MG63 (cell line): ENCODE measurements around the gene RHBDD3. TPM values are rescaled to one million over a fixed set of nuclear protein-coding genes. Genes with fewer than 3 reads are reported as not detected.
A peak's percentile ranks its signal among the peaks of the same experiment; 100 is the strongest.
"Not testable (repeated sequence)": the region's sequence is repeated elsewhere in the genome, so short reads cannot be mapped to it uniquely, and the experiment has no call there.

Source experiments
- DNase-seq: peaks from one replicate; pipeline ENCODE4 v3.0.0-alpha.2; 2020
- H3K27me3 ChIP-seq: fragments of 250-450 bp; sonication (Bioruptor Pico); 2 replicates; pipeline ENCODE4 v1.5.1; 2020; ENCODE audit warnings: mild to moderate bottlenecking, moderate library complexity
- H3K36me3 ChIP-seq: fragments of 250-450 bp; sonication (Bioruptor Pico); 2 replicates; pipeline ENCODE4 v1.5.1; 2020; ENCODE audit warnings: mild to moderate bottlenecking, moderate library complexity
- H3K4me3 ChIP-seq: fragments of 250-450 bp; sonication (Bioruptor Pico); 2 replicates; pipeline ENCODE4 v1.5.1; 2020; ENCODE audit warnings: mild to moderate bottlenecking, moderate library complexity
- H3K9me3 ChIP-seq: fragments of 250-450 bp; sonication (Bioruptor Pico); 2 replicates; pipeline ENCODE4 v1.5.1; 2020; ENCODE audit warnings: mild to moderate bottlenecking, moderate library complexity
- total RNA-seq: library from RNA; depleted of rRNA; stranded (reverse); fragments of >200 nt; shearing (Covaris generic); gene quantifications from 2 replicates; pipeline ENCODE4 v1.2.3, GENCODE V29; 2014; ENCODE audit warnings: low replicate concordance

Gene RHBDD3
- total RNA-seq, 1 experiment from 2014 or later, result 46.7 TPM

DNA sequence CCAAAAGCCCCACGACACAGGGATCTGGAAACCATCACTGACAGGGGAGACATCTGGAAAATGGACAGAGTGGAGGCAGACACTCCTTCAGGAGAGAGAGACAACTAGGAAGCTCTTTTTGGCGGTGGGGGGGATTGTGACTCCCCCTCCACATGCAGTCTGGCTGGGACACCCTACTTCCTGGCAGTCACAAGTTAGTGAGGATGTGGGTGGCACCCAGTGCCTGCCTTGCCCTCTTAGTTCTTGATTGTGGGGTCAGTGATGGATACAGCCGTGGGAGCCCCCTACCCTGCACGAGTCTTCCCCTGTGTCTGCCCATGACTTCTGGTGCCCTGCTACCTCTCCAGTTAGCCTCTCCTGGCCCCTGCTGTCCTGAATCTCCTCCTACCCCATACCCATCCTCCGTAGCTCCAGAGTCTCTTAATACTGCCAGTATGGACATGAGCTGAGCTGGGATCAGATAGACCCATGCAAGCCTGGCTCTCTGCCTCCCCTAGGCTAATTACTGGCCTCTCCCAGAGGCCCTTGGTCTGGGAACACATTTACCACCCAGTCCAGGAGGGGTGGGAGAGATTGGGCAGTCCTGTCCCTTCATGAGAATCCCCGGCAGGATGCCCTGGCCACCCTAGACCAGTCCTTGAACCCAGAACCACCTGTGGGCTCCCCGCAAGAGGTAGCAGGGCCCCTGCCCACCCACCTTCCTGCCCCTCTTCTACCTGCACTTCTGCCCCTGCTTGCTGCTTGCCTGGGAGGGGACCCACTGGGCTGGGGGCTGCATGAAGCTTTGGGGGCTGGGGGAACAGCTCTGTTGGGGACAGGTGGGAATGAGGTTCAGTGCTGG, 22.8 kb downstream of the RHBDD3 start:
- no peak for DNase-seq
- H3K4me3 ChIP-seq, result no peak overlapping the region
- no peaks in the 10 kb centered on the region for H3K36me3 ChIP-seq
- no peaks in the 10 kb centered on the region for H3K27me3 ChIP-seq
- peaks cover 9% of the 10 kb centered on the region; the same call in 1 of the 2 replicates for H3K9me3 ChIP-seq

DNA sequence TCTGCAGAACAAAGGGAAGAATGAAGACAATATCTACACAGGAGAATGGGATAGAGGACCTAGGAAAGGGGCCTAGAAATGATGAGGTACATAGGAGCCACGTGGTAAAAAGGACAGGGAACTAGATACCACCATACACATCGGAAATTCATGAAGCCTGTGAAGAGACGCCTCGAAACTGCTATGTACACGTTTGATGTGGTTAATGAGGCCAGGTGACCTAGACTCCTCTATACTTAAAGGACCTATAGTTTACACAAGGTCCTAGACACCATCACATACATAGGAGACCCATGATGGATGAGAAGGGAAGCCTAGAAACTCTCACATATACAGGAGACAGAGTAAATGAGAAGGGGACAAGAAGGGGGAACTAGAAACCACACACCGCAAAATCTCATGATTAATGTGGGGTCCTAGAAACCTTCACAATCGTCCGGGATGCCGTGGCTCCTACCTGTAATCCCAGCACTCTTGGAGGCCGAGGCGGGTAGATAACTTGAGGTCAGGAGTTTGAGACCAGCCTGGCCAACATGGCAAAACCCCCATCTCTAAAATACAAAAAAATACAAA, 23.8 kb downstream of the RHBDD3 start:
- Histone ChIP-seq H3K4me3 (no peak overlapping the region), H3K36me3 (no peaks in the 10 kb centered on the region), H3K9me3 (peaks cover 12% of the 10 kb centered on the region), H3K27me3 (no peaks in the 10 kb centered on the region)
- no peak for DNase-seq

DNA sequence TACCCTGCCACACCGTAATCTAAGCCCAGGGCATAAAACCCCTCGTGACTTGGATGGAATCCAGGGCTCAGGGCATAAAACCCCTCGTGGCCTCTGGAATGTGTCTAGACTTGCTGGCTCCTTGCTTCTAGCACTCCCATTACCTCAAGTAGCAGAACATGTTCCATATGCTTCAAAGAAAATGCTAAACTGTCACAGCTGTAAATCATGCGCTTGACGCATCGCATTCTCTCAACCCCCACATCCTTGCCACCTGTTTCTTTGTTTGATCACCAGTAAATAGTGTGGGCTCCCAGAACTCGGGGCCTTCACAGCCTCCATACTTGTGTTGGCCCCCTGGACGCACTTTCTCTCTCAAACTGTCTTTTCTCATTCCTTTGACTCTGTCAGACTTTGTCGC, 27.3 kb downstream of the RHBDD3 start:
- H3K36me3 ChIP-seq, DNase-seq, H3K27me3 ChIP-seq, H3K4me3 ChIP-seq: not testable (repeated sequence)
- peaks cover 13% of the 10 kb centered on the region for H3K9me3 ChIP-seq

DNA sequence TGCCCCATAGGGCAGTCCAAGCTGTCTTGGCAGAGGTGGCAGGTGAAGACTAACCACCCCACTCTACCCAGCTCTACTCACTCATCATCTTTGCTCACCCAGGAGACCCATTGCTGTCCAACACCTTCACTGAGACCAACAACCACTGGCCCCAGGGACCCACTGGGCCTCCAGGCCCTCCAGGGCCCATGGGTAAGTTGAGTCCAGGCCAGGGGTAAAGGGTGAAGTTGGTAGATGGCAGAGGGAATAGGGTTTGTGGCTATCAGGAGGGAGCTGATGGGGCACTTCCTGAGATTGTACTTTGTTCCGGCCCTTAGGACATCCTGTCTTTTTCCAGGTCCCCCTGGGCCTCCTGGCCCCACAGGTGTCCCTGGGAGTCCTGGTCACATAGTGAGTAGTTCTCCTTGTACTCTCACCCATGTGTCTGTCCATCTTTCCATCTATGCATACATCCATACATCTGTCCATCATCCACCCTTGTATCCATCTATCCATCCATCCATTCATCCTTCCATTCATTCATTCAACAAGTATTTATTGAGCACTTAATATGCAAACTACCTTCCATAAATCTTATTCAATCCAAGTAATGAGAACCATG, 34.4 kb downstream of the RHBDD3 start:
- Histone ChIP-seq H3K4me3 (no peak overlapping the region), H3K27me3 (no peaks in the 10 kb centered on the region), H3K36me3 (no peaks in the 10 kb centered on the region)

DNA sequence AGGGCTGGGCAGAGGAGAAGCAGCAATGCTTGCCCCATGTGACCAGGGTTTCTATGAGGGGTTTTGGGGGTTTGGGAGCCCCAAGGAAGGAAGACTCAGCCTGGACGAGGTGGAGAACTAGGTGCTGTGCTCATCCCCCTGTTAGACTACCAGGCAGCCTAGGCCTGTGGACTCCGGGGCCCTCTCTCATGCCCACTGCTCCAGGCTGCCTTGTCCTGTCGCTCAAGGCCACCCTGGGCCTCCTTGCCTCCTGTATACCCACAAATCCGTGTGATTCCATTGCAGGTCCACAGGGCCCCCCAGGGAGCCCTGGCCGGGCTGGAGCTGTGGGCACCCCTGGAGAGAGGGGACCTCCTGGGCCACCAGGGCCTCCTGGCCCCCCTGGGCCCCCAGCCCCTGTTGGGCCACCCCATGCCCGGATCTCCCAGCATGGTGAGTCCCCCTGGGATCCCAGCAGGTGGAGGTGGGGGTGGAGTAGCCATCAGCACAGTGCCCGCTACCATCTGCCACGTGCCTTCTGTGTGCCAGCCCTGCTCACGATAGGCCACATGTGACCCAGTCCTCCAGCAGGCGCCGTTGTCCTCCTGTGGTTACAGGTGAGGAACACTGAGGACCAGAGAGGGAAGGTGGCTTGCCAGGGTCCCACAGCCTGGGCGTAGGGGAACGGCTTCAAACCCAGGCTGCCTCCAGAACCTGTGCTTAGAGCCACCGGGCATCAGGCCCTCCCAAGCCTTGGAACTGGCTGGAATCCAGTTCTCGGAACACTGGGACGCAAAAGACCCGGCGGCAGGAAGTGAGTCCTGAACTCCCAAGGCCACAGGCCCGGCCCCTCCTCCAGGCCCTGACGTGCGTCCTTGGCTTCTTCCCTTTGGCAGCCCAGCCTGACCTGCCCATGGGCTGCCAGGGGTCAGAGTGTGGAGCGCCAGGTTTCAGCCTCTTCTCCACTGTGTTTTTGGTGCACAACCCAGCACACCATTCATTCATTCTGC, 35.5 kb downstream of the RHBDD3 start:
- H3K4me3 ChIP-seq, result no peak overlapping the region
- no peaks in the 10 kb centered on the region for H3K9me3 ChIP-seq
- H3K36me3 ChIP-seq, result no peaks in the 10 kb centered on the region
- DNase-seq, result no peak
- no peaks in the 10 kb centered on the region for H3K27me3 ChIP-seq

More for the DNA sequence above, 34.4 kb downstream of the RHBDD3 start:
- H3K9me3 ChIP-seq, result no peaks in the 10 kb centered on the region
- no peak for DNase-seq

DNA sequence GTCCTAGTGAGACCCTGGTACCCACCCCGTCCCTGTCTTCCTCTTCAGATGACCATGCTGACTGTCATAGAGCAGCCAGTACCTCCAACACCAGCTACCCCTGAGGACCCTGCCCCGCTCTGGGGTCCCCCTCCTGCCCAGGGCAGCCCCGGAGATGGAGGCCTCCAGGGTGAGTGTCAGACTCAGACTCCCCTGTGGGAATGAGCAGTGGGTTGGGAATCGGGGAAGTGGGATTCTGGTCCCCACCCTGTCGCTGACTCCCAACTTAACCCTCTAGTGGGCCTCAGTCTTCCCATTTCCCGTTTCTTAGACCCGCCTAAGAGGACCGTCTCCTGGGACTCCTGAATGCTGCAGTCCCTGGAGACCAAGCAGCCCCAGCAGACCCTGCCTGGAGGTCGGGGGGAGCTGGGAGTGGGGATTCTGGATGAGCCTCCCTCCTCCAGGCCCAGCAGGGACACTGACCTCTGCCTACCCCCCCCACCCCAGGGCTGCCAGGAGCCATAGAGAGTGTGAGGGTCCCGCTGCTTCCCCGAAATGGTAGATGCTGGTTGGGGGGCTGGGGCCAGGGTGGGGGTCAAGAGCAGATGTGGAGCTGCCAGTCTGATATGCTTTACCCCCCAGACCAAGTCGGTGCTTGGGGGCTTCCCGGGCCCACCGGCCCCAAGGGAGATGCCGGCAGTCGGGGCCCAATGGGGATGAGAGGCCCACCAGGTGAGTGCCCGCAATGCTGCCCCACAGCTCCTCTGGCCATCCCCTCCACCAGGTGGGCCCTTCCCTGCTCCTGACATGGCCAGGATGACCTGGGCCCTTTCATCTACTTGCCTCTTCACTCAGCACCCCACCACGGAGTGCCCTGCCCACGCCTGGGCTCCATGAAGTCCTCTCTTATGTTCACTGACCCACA, 36.6 kb downstream of the RHBDD3 start:
- no peaks in the 10 kb centered on the region for H3K36me3 ChIP-seq
- no peak overlapping the region for H3K4me3 ChIP-seq
- no peak for DNase-seq
- H3K27me3 ChIP-seq, result no peaks in the 10 kb centered on the region
- H3K9me3 ChIP-seq, result no peaks in the 10 kb centered on the region

DNA sequence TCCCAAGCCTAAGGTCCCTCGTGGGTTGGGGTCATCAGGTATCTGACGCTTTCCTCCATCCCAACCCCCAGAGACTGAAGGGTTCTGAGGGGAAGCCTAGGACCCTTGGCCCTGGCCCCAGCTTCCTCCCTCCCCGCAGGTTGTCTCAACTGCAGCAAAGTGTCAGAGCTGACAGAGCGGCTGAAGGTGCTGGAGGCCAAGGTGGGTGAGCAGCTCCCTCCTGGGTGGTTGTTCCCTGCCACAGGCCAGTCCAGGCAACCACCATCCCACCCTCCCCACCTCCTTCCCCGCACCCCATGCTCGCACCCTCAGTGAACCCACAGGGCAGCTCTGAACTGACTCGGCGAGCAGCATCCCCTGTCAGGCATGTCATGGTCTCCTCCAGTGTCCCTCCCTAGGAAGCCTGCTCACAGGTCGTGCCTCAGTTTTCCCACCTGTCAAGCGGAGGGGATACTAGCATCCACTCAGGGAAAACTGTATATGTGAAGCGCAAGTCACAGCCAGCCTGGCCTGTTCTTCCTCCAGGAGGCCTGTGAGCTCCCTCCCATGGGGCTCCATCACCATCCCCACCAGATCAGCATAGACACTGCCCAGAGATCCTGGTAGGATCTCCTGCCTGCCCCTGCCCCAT, 41.3 kb downstream of the RHBDD3 start:
- no peaks in the 10 kb centered on the region for H3K36me3 ChIP-seq
- DNase-seq, result no peak
- no peaks in the 10 kb centered on the region for H3K27me3 ChIP-seq
- no peaks in the 10 kb centered on the region for H3K9me3 ChIP-seq
- H3K4me3 ChIP-seq, result no peak overlapping the region

DNA sequence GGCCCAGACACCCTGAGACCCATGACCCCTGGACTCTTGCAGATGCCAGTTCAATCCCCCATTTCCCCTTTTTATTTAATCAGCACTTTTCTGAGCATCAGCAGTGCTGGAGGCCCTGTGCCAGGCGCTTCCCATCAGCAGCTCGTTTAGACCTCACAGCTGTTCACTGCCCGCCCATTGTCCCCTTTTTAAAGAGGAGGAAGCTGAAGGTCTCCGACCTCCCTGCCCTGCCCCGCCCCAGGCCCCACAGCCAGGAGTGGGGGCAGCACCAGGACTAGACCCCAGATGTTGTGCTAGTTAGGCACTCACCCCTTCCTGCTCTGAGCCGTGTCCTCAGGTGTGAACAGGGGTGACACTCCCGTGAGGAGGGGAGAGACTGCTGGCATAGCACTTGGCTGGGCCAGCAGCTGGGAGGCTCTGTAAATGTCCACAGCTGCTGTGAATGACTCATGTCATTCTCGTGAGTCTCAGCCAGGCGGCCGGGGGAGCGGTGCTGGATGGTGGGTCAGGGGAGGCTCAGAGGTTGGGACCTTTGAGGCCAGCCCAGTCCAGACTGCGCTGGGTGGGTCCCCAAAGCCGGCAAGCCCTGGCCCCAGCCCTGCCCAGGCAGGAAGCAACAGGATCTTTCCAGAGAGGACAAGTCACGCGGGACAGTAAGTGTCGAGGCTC, 42.2 kb downstream of the RHBDD3 start:
- peak; percentile 46 for DNase-seq
- no peak overlapping the region for H3K4me3 ChIP-seq
- no peaks in the 10 kb centered on the region for H3K36me3 ChIP-seq
- H3K9me3 ChIP-seq, result no peaks in the 10 kb centered on the region
- no peaks in the 10 kb centered on the region for H3K27me3 ChIP-seq

DNA sequence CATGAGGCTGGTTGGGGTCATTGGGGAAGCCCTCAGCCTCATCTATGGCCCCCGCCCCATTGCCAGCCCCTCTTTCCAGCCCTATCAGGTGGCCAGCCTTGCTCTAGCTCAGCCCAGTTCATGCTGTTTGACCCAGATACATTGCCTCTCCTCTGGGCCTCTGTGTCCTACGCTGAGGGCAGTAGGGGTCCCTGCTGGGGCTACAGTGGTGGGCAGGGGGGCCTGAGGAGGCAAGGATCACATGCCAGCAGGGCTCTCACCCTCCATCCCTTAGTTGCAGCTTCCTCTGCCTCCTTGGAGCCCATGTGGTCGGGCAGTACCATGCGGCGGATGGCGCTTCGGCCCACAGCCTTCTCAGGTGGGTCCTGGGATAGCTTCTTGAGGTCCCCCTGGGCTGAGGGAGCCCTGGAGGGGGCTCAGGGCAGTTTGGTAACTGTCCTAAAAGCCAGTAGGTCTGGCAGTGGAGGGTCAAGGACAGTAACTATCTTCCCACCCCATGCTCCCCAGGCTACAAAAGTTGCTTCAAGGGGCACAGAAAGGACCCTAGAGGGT, 42.8 kb downstream of the RHBDD3 start:
- H3K36me3 ChIP-seq, result no peaks in the 10 kb centered on the region
- no peak overlapping the region for H3K4me3 ChIP-seq
- no peaks in the 10 kb centered on the region for H3K27me3 ChIP-seq
- H3K9me3 ChIP-seq, result no peaks in the 10 kb centered on the region
- DNase-seq, result no peak

DNA sequence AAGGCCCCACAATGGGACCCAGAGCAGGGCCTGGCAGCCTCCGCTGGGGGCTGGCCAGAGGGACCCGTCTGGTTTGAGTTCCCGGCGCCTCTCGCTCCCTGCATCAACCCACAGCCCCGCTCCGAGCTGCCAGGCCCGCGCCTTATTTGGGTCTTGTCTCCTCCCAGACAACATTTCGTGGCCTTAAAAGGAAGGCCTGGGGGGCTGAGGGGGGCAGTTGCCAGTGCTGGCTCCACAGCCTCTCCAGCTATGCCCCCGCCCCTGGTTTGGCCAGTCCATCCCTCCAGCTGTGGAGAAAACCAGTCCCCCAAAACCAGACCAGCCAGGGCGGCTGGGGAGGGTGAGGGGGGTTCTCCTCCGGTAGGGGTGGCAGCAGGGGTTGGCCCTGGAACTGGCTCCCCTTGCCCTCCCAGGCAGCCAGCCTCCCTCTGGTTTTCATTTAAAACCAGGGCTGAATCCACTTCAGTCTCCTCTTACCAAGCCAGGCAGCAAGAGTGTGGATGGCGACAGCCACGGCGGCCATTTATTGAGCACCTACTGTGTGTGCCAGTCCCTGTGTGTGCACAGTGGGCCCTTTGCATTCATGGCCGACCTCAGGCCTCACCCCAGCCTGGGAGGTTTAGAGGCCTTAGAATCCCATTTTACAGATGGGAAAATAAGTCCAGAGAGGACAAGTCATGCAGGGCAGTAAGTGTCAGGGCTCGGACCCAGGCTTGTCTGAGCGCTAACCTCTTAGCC, 43.5 kb downstream of the RHBDD3 start:
- no peaks in the 10 kb centered on the region for H3K36me3 ChIP-seq
- H3K9me3 ChIP-seq, result no peaks in the 10 kb centered on the region
- no peaks in the 10 kb centered on the region for H3K27me3 ChIP-seq
- DNase-seq, result no peak
- no peak overlapping the region for H3K4me3 ChIP-seq

DNA sequence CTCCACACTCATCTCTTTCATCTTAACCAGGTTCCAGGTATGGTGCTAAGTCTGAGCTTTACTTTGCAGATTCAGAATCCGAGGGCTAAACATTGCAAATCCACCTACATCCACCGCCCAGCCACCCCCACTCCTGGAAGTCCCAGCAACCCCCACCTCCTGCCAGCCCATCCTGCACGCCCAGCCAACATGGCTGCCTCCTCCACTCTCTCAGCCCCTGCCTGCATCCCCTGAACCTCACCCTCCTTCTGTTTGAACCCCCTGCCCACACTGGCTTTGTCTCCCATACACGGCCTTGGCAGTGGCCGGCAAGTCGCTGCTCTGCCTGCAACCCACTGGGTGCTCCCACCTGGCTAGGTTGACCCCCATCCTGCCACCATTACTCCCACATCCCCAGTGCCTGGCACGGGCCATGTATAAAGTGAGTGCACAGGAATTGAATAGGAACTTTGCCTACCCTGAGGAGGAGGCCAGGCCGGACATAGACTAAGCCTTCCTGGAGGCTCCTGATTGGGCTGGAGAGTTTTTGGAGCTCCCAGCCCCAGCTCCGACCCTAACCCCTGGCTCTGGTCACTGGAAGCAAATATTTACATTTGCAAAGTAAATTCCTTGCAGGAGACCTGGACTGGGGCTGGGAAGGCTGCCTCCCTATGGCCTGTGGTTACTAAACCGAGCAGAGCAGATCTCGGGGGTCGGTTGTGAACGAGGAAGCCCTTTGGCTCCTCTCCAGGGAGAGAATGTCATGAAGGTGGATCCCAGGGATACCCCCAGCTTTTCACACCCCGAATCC, 47.7 kb downstream of the RHBDD3 start:
- Histone ChIP-seq H3K36me3 (no peaks in the 10 kb centered on the region), H3K9me3 (no peaks in the 10 kb centered on the region), H3K4me3 (no peak overlapping the region), H3K27me3 (no peaks in the 10 kb centered on the region)
- DNase-seq, result no peak

DNA sequence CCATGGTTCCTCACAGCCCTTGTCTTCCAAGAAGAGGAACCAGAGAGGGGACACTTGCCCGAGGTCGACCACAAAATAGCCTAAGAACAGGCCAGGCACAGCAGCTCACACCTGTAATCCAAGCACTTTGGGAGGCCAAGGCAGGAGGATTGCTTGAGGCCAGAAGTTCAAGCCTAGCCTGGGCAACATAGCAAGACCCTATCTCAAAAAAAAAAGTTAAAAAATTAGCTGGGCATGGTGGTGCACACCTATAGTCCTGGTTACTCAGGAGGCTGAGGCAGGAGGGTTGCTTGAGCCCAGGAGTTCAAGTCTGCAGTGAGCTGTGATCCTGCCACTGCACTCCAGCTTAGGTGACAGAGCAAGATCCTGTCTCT, 48.4 kb downstream of the RHBDD3 start:
- not testable (repeated sequence) for H3K9me3 ChIP-seq, H3K36me3 ChIP-seq, H3K4me3 ChIP-seq, H3K27me3 ChIP-seq, DNase-seq

DNA sequence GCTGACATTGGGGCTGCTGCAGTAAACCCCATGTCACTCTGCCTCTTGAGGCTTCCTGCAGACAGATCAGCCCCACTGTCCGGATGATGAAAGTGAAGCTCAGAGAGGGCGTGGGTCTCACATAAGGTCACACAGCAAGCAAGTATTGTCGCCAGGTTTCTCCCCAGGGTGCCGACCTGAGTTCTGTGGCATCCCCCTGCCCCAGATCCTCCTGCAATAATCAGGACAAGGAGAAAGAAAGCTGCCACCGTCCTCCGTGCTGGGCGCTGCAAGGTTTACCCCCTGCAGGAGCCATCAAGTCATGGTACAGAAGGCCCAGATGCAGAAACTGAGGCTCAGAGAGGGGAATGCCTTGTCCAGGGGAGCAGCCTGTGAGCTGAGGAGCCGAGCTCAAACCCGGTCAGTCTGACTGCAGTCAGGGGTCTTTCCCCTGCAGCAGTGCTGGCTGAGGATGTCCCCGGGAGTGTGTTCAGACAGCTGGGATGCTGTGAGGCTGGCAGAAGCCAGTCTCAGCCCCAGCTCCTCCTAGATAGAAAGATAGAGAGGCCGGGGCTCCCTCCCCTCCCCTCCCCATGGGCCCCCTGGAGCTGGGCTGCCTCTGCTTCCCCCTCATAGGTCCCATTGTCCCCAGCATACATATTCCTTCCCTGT, 48.9 kb downstream of the RHBDD3 start:
- H3K4me3 ChIP-seq, result no peak overlapping the region
- no peaks in the 10 kb centered on the region for H3K27me3 ChIP-seq
- H3K36me3 ChIP-seq, result no peaks in the 10 kb centered on the region
- no peak for DNase-seq
- no peaks in the 10 kb centered on the region for H3K9me3 ChIP-seq
